AG04450 (cell line): ENCODE data around the gene SNX9. TPM values are rescaled to one million over a fixed set of nuclear protein-coding genes. Genes with fewer than 3 reads are reported as not detected.

Experiments used
- CTCF ChIA-PET: fragments of 300-600, 350-600 bp; formaldehyde crosslinking; extraction: SDS; loops from one replicate; lab custom pipeline; 2022; ENCODE audit warnings: antibody characterized with exemption, inconsistent platforms; lab: Charles Lee
- POLR2A ChIA-PET: fragments of 350-600 bp; formaldehyde crosslinking; extraction: SDS; loops from one replicate; lab custom pipeline; 2021; ENCODE audit warnings: antibody characterized with exemption, inconsistent platforms; lab: Yijun Ruan, JAX
- DNase-seq: peaks from one replicate; pipeline ENCODE4 v3.0.0-alpha.2; 2011; ENCODE audit warnings: low read depth, low spot score
- H3K27ac ChIP-seq: one replicate; pipeline ENCODE4 v1.5.1; 2012; ENCODE audit warnings: low read depth, low read length, control low read depth
- H3K27me3 ChIP-seq: one replicate; pipeline ENCODE4 v1.6.0; 2012; ENCODE audit warnings: low read length; ENCODE audit not compliant: control insufficient read depth, insufficient read depth
- H3K4me3 ChIP-seq: 2 replicates; pipeline ENCODE4 v1.5.1; 2011; ENCODE audit warnings: mild to moderate bottlenecking, low read depth, low read length, control low read depth
- H3K9me3 ChIP-seq: 2 replicates; pipeline ENCODE4 v1.5.1; 2012; ENCODE audit warnings: low read length; ENCODE audit not compliant: control insufficient read depth, insufficient read depth
- CTCF ChIP-seq: IDR thresholded peaks from 2 replicates; pipeline ENCODE4 v1.5.1; 2011; ENCODE audit warnings: low read depth, low read length, control low read depth, inconsistent platforms
- polyA plus RNA-seq: library from polyadenylated mRNA; depleted of rRNA; stranded (reverse); fragments of >200 nt; gene quantifications from 2 replicates; pipeline ENCODE4 v1.2.3, GENCODE V29; 2011

SNX9 gene
- polyA plus RNA-seq, 1 experiment: 58.7 TPM

- H3K9me3 ChIP-seq: peaks cover 2% of the 10 kb centered on the region; the same call in 1 of the 2 replicates
- H3K27ac ChIP-seq: no peak overlapping the region
- no peaks in the 10 kb centered on the region for H3K27me3 ChIP-seq
- ChIA-PET CTCF (no interaction called here), POLR2A (no interaction called here)
- TF ChIP-seq CTCF: no peak
- H3K4me3 ChIP-seq: no peak overlapping the region
- no peak for DNase-seq
Observed at GRCh38 chr6:157812425-157813171, 10.4 kb upstream of the SNX9 start.

GRCh38 chr6:157813191-157813590 is 9.9 kb upstream of the SNX9 start:
- ChIA-PET POLR2A (interaction anchor here (1.2 kb wide), 1 partner anchor 49 kb away, joined by 5 read pairs; no protein-coding TSS in a partner anchor), CTCF (interaction anchor here (1.0 kb wide), 1 partner anchor 61 kb away, joined by 4 read pairs; no protein-coding TSS in a partner anchor)
- no peak for TF ChIP-seq CTCF
- H3K4me3 ChIP-seq: no peak overlapping the region
- peaks cover 2% of the 10 kb centered on the region; the same call in 1 of the 2 replicates for H3K9me3 ChIP-seq
- peak overlapping the region; percentile 40 for H3K27ac ChIP-seq
- DNase-seq: no peak
- no peaks in the 10 kb centered on the region for H3K27me3 ChIP-seq

GRCh38 chr6:157813750-157814455 is 9.1 kb upstream of the SNX9 start:
- peak overlapping the region; percentile 40 for H3K27ac ChIP-seq
- TF ChIP-seq CTCF: no peak

GRCh38 chr6:157814883-157815282 is 8.2 kb upstream of the SNX9 start:
- no peak for TF ChIP-seq CTCF
- H3K27me3 ChIP-seq: no peaks in the 10 kb centered on the region

More at GRCh38 chr6:157813750-157814455, 9.1 kb upstream of the SNX9 start:
- H3K27me3 ChIP-seq: no peaks in the 10 kb centered on the region
- ChIA-PET POLR2A (interaction anchor here (1.2 kb wide), 1 partner anchor 50 kb away, joined by 5 read pairs; no protein-coding TSS in a partner anchor), CTCF (interaction anchor here (1.0 kb wide), 1 partner anchor 60 kb away, joined by 4 read pairs; no protein-coding TSS in a partner anchor)
- H3K4me3 ChIP-seq: no peak overlapping the region
- peak; percentile 13 for DNase-seq
- H3K9me3 ChIP-seq: no peaks in the 10 kb centered on the region

More at GRCh38 chr6:157814883-157815282, 8.2 kb upstream of the SNX9 start:
- DNase-seq: no peak
- no peaks in the 10 kb centered on the region for H3K9me3 ChIP-seq
- no peak overlapping the region for H3K4me3 ChIP-seq
- CTCF ChIA-PET: no interaction called here
- no peak overlapping the region for H3K27ac ChIP-seq
- POLR2A ChIA-PET: no interaction called here
